ENCODE measurements around the gene IL1RL2. TPM values are rescaled to one million over a fixed set of nuclear protein-coding genes. Genes with fewer than 3 reads are reported as not detected.
A peak's percentile ranks its signal among the peaks of the same experiment; 100 is the strongest.

IL1RL2 gene
- total RNA-seq, 1 donor from 2014 or later: not detected

- Mint-ChIP-seq H3K27me3 (no peaks in the 10 kb centered on the region), H3K27ac (no peak overlapping the region), H3K36me3 (ENCODE audit: insufficient read depth) (no peaks in the 10 kb centered on the region), H3K4me1 (ENCODE audit: low read depth) (peaks cover 16% of the 10 kb centered on the region), H3K9me3 (ENCODE audit: low read depth) (peaks cover 7% of the 10 kb centered on the region), H3K4me3 (ENCODE audit: low read depth) (no peak overlapping the region)
- no peak for DNase-seq (ENCODE audit: low spot score, unreplicated experiment)
- no peak for TF ChIP-seq CTCF (IDR thresholded peaks at IDR 0.05; ENCODE audit: unreplicated experiment)
Observed at GRCh38 chr2:102158011-102158755, 28.6 kb upstream of the IL1RL2 start.

- H3K27ac Mint-ChIP-seq: no peak overlapping the region
- H3K27me3 Mint-ChIP-seq: no peaks in the 10 kb centered on the region
- H3K4me3 Mint-ChIP-seq (ENCODE audit: low read depth): no peak overlapping the region
- DNase-seq (ENCODE audit: low spot score, unreplicated experiment): no peak
- peaks cover 7% of the 10 kb centered on the region for H3K9me3 Mint-ChIP-seq (ENCODE audit: low read depth)
- peaks cover 16% of the 10 kb centered on the region for H3K4me1 Mint-ChIP-seq (ENCODE audit: low read depth)
- TF ChIP-seq CTCF (IDR thresholded peaks at IDR 0.05; ENCODE audit: unreplicated experiment): no peak
- no peaks in the 10 kb centered on the region for H3K36me3 Mint-ChIP-seq (ENCODE audit: insufficient read depth)
Observed at GRCh38 chr2:102159295-102159694, 27.5 kb upstream of the IL1RL2 start.

- Mint-ChIP-seq H3K4me3 (ENCODE audit: low read depth) (no peak overlapping the region), H3K4me1 (ENCODE audit: low read depth) (peaks cover 6% of the 10 kb centered on the region), H3K9me3 (ENCODE audit: low read depth) (peaks cover under 1% of the 10 kb centered on the region), H3K36me3 (ENCODE audit: insufficient read depth) (no peaks in the 10 kb centered on the region), H3K27me3 (no peaks in the 10 kb centered on the region), H3K27ac (no peak overlapping the region)
- peak; percentile 28 for TF ChIP-seq CTCF (IDR thresholded peaks at IDR 0.05; ENCODE audit: unreplicated experiment)
- DNase-seq (ENCODE audit: low spot score, unreplicated experiment): no peak
Observed at GRCh38 chr2:102166189-102166845, 20.5 kb upstream of the IL1RL2 start.

- Mint-ChIP-seq H3K27ac (no peak overlapping the region), H3K4me3 (ENCODE audit: low read depth) (no peak overlapping the region), H3K27me3 (no peaks in the 10 kb centered on the region), H3K4me1 (ENCODE audit: low read depth) (peaks cover 4% of the 10 kb centered on the region), H3K36me3 (ENCODE audit: insufficient read depth) (no peaks in the 10 kb centered on the region), H3K9me3 (ENCODE audit: low read depth) (no peaks in the 10 kb centered on the region)
- no peak for DNase-seq (ENCODE audit: low spot score, unreplicated experiment)
- no peak for TF ChIP-seq CTCF (IDR thresholded peaks at IDR 0.05; ENCODE audit: unreplicated experiment)
Observed at GRCh38 chr2:102168026-102168771, 18.6 kb upstream of the IL1RL2 start.

GRCh38 chr2:102171946-102172345, 14.9 kb upstream of the IL1RL2 start:
- Mint-ChIP-seq H3K4me3 (ENCODE audit: low read depth) (no peak overlapping the region), H3K27me3 (no peaks in the 10 kb centered on the region), H3K4me1 (ENCODE audit: low read depth) (no peaks in the 10 kb centered on the region), H3K9me3 (ENCODE audit: low read depth) (no peaks in the 10 kb centered on the region), H3K27ac (no peak overlapping the region), H3K36me3 (ENCODE audit: insufficient read depth) (no peaks in the 10 kb centered on the region)
- TF ChIP-seq CTCF (IDR thresholded peaks at IDR 0.05; ENCODE audit: unreplicated experiment): no peak
- no peak for DNase-seq (ENCODE audit: low spot score, unreplicated experiment)

Data from progenitor cell of endocrine pancreas (in vitro differentiated cells).